K562 (cell line): ENCODE data around the gene ARHGDIB. TPM values are rescaled to one million over a fixed set of nuclear protein-coding genes. Genes with fewer than 3 reads are reported as not detected.

Experiments
- CREB3 ChIP-seq: fragments of 450-650 bp; conservative IDR thresholded peaks from 2 replicates; pipeline ENCODE4 v1.6.1; 2016; ENCODE audit warnings: missing genetic modification characterization, low read depth, mild to moderate bottlenecking, missing compliant biosample characterization, moderate library complexity
- ZBTB11 ChIP-seq, 3 experiments: fragments of 200-800 bp in 1 of 3; fragments of 250-450 bp in 1 of 3; fragments of 450-650 bp in 1 of 3; sonication (Bioruptor Pico) in 1 of 3; sonication (Bioruptor generic) in 1 of 3; formaldehyde crosslinking in 1 of 3; IDR thresholded peaks; 2 replicates each; pipeline versions ENCODE4 v1.6.1 to v1.8.0; 2016 to 2022; ENCODE audit warnings: mild to moderate bottlenecking in 2 of 3, missing genetic modification characterization in 2 of 3, missing compliant biosample characterization in 1 of 3, moderate library complexity in 1 of 3
- ZNF76 ChIP-seq: fragments of 250-450 bp; sonication (Bioruptor Pico); IDR thresholded peaks from 2 replicates; pipeline ENCODE4 v1.4.0; 2020; ENCODE audit warnings: mild to moderate bottlenecking, moderate library complexity, borderline replicate concordance
- polyA plus RNA-seq, 8 experiments: library from polyadenylated mRNA; depleted of rRNA in 4 of 8; stranded (reverse) in 5 of 8; unstranded in 3 of 8; fragments of >200 nt; fragmentation: Nextera tagmentation in 2 of 8; fragmentation: Illumina TruSeq in 1 of 8; extraction: Ambion mirVana in 2 of 8; extraction: Trizol in 1 of 8; gene quantifications; 2 replicates each; pipeline versions ENCODE4 v1.2.1 to v1.2.3, GENCODE V29; 2011 to 2014; ENCODE audit warnings: inconsistent platforms in 1 of 8, missing spikeins in 1 of 8
- total RNA-seq, 7 experiments: library from RNA; depleted of rRNA in 6 of 7; stranded (reverse); fragments of >200 nt in 6 of 7; fragmentation: Illumina TruSeq in 2 of 7; extraction: Trizol in 2 of 7; gene quantifications; 2 replicates each; pipeline versions ENCODE4 v1.2.1 to v1.2.3, GENCODE V29; 2011 to 2021; ENCODE audit warnings: low replicate concordance in 1 of 7
- TF ChIP-seq, protein P1 (sequence below): fragments of 250-450 bp; sonication (Bioruptor Pico); IDR thresholded peaks from 2 replicates; pipeline ENCODE4 v1.8.0; 2021; ENCODE audit warnings: mild to moderate bottlenecking, moderate library complexity

ARHGDIB gene
- total and polyA plus RNA-seq, 9 of the 15 experiments (the other 6 are each of a cell fraction or from before 2014, with no cell fraction given), result 9.5 to 204 (median 116) TPM

GRCh38 chr12:15001733-15002382 is 40.5 kb upstream of the ARHGDIB start (continued):
- TF ChIP-seq, protein P1, sequence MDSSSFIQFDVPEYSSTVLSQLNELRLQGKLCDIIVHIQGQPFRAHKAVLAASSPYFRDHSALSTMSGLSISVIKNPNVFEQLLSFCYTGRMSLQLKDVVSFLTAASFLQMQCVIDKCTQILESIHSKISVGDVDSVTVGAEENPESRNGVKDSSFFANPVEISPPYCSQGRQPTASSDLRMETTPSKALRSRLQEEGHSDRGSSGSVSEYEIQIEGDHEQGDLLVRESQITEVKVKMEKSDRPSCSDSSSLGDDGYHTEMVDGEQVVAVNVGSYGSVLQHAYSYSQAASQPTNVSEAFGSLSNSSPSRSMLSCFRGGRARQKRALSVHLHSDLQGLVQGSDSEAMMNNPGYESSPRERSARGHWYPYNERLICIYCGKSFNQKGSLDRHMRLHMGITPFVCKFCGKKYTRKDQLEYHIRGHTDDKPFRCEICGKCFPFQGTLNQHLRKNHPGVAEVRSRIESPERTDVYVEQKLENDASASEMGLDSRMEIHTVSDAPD (CRISPR knock-in tag), result no peak
- TF ChIP-seq ZBTB11 (CRISPR knock-in tag; IDR thresholded peaks at IDR 0.05) (no peak), ZNF76 (no peak), CREB3 (tag) (no peak)
- TF ChIP-seq, all 486 proteins: peak for 0
